HL-60 (cell line): ENCODE measurements around the gene APLP2.
"Not testable (repeated sequence)": the region's sequence is repeated elsewhere in the genome, so short reads cannot be mapped to it uniquely, and the experiment has no call there.

Experiments
- DNase-seq, 2 experiments: peaks; one replicate each; pipeline ENCODE4 v3.0.0-alpha.2; 2010 to 2020; ENCODE audit warnings: low read depth in 1 of 2, low spot score in 1 of 2
- H3K27ac ChIP-seq: fragments of 250-450 bp; sonication (Bioruptor Pico); replicated peaks from 2 replicates; pipeline ENCODE4 v1.5.1; 2020; ENCODE audit warnings: mild to moderate bottlenecking, moderate library complexity
- H3K27me3 ChIP-seq: fragments of 250-450 bp; sonication (Bioruptor Pico); 2 replicates; pipeline ENCODE4 v1.5.1; 2021; ENCODE audit warnings: mild to moderate bottlenecking, moderate library complexity; ENCODE audit not compliant: insufficient read depth, poor library complexity, severe bottlenecking
- H3K4me3 ChIP-seq: replicated peaks from 2 replicates; pipeline ENCODE4 v1.5.1; 2011; ENCODE audit warnings: mild to moderate bottlenecking, control low read depth, low read length; ENCODE audit not compliant: insufficient read depth
- GABPA ChIP-seq: IDR thresholded peaks from 2 replicates; pipeline ENCODE4 v1.6.1; 2012; ENCODE audit warnings: low read depth
- POLR2AphosphoS5 ChIP-seq: IDR thresholded peaks from 2 replicates; pipeline ENCODE4 v1.6.1; 2012; ENCODE audit warnings: low read depth
- SPI1 ChIP-seq: IDR thresholded peaks from 2 replicates; pipeline ENCODE4 v1.6.1; 2012; ENCODE audit warnings: low read depth, mild to moderate bottlenecking, borderline replicate concordance
- long read RNA-seq: library from polyadenylated mRNA; unstranded; transcript quantifications from one replicate; pipeline ENCODE4 v2.0.0, GENCODE V29; 2020
- TF ChIP-seq, protein P1 (sequence below): IDR thresholded peaks from 2 replicates; pipeline ENCODE4 v1.6.1; 2012; ENCODE audit warnings: low read depth; ENCODE audit not compliant: insufficient replicate concordance
- TF ChIP-seq, protein P2 (sequence below): IDR thresholded peaks from one replicate; pipeline ENCODE4 v1.5.1; 2011; ENCODE audit warnings: low read length, control low read depth, inconsistent platforms; ENCODE audit not compliant: insufficient read depth

APLP2 gene
- long read RNA-seq, transcript APLP2-203 (17 exons, 3,270 nt): major isoform, 409 of 583 reads
- long read RNA-seq, transcript APLP2-210 (16 exons, 2,530 nt): minor isoform, 51 of 583 reads
- long read RNA-seq, transcript APLP2-201 (18 exons, 3,727 nt): minor isoform, 40 of 583 reads
- long read RNA-seq, partial matches to known transcripts: 55 of 583 reads
- long read RNA-seq, other reads (novel, unspliced or antisense): 25 of 583 reads

DNA sequence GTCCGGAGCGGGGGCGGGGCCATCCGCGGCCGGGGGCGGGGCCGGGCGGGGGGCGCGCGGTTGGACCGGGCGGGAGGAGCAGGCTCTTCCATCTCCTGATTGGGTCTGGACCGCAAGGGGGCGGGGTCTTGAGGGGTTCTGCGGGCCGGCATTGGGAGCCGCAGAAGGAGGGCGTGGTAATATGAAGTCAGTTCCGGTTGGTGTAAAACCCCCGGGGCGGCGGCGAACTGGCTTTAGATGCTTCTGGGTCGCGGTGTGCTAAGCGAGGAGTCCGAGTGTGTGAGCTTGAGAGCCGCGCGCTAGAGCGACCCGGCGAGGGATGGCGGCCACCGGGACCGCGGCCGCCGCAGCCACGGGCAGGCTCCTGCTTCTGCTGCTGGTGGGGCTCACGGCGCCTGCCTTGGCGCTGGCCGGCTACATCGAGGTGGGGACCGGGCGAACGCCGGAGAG is at the start of gene APLP2:
APLP2 (plus strand) TSS at position 236 of the 450 bp plus-strand sequence; CDS start at position 320, 84 bp downstream.
- TF ChIP-seq SPI1 (no peak), POLR2AphosphoS5 (peak; percentile 87), GABPA (peak; percentile 64)
- TF ChIP-seq, protein P1, sequence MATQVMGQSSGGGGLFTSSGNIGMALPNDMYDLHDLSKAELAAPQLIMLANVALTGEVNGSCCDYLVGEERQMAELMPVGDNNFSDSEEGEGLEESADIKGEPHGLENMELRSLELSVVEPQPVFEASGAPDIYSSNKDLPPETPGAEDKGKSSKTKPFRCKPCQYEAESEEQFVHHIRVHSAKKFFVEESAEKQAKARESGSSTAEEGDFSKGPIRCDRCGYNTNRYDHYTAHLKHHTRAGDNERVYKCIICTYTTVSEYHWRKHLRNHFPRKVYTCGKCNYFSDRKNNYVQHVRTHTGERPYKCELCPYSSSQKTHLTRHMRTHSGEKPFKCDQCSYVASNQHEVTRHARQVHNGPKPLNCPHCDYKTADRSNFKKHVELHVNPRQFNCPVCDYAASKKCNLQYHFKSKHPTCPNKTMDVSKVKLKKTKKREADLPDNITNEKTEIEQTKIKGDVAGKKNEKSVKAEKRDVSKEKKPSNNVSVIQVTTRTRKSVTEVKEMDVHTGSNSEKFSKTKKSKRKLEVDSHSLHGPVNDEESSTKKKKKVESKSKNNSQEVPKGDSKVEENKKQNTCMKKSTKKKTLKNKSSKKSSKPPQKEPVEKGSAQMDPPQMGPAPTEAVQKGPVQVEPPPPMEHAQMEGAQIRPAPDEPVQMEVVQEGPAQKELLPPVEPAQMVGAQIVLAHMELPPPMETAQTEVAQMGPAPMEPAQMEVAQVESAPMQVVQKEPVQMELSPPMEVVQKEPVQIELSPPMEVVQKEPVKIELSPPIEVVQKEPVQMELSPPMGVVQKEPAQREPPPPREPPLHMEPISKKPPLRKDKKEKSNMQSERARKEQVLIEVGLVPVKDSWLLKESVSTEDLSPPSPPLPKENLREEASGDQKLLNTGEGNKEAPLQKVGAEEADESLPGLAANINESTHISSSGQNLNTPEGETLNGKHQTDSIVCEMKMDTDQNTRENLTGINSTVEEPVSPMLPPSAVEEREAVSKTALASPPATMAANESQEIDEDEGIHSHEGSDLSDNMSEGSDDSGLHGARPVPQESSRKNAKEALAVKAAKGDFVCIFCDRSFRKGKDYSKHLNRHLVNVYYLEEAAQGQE: peak; percentile 62
- TF ChIP-seq, protein P2, sequence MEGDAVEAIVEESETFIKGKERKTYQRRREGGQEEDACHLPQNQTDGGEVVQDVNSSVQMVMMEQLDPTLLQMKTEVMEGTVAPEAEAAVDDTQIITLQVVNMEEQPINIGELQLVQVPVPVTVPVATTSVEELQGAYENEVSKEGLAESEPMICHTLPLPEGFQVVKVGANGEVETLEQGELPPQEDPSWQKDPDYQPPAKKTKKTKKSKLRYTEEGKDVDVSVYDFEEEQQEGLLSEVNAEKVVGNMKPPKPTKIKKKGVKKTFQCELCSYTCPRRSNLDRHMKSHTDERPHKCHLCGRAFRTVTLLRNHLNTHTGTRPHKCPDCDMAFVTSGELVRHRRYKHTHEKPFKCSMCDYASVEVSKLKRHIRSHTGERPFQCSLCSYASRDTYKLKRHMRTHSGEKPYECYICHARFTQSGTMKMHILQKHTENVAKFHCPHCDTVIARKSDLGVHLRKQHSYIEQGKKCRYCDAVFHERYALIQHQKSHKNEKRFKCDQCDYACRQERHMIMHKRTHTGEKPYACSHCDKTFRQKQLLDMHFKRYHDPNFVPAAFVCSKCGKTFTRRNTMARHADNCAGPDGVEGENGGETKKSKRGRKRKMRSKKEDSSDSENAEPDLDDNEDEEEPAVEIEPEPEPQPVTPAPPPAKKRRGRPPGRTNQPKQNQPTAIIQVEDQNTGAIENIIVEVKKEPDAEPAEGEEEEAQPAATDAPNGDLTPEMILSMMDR: no peak
- Histone ChIP-seq H3K27me3 (no peaks in the 10 kb centered on the region), H3K4me3 (peak within 1 kb of the TSS; percentile 75), H3K27ac (peak within 1 kb of the TSS; percentile 77)
- DNase-seq: peak; percentile 94 to 99

DNA sequence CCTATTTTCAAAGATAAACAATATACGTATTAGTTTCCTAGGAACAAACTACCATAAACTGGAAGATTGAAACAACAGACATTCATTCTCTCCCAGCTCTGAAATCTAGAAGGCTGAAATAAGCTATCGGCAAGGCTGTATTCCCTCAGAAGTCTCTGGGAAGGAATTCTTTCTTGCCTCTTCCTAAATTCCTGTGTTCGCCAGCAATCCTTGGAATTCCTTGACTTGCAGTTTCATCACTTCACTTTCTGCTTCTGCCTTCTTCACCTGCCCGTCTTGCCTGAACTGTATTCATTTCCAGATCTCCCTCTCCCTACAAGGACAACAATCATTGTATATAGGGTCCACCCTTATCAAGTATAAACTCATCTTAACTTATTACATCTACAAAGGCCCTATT is 49.4 kb upstream of the APLP2 start:
- TF ChIP-seq SPI1: no peak
- TF ChIP-seq, protein P2: no peak
- TF ChIP-seq, protein P1: no peak
- TF ChIP-seq GABPA: no peak
- no peak for TF ChIP-seq POLR2AphosphoS5
- no peaks in the 10 kb centered on the region for H3K27me3 ChIP-seq
- no peak overlapping the region for H3K4me3 ChIP-seq
- no peak overlapping the region for H3K27ac ChIP-seq
- DNase-seq: no peak

DNA sequence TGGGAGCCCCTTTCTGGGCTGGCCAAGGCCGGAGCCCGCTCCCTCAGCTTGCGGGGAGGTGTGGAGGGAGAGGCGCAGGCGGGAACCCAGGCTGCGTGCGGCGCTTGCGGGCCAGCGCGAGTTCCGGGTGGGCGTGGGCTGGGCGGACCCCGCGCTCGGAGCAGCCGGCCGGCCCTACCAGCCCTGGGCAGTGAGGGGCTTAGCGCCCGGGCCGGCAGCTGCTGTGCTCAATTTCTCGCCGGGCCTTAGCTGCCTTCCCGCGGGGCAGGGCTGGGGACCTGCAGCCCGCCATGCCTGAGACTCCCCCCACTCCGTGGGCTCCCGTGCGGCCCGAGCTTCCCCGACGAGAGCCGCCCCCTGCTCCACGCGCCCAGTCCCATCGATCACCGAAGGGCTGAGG is 48.1 kb upstream of the APLP2 start:
- not testable (repeated sequence) for H3K27me3 ChIP-seq, DNase-seq, H3K4me3 ChIP-seq, H3K27ac ChIP-seq

DNA sequence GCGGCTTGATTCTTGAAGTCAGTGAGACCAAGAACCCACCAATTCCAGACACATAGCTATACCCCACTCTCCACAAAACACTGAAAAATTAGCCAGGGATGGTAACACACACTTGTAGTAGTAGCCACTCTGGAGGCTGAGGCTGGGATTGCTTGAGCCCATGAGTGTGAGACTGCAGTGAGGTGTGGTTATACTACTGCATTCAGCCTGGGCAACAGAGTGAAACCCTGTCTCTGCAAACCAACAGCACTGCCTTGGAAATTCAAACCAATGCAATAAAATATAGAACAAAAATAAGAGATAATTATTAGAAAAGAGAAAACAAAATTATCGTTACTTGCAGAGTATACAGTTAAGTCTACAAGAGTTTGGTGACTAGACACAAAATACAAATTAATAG is 46.9 kb upstream of the APLP2 start:
- Histone ChIP-seq H3K27me3 (no peaks in the 10 kb centered on the region), H3K27ac (no peak overlapping the region), H3K4me3 (no peak overlapping the region)
- DNase-seq: no peak
- TF ChIP-seq SPI1: no peak

DNA sequence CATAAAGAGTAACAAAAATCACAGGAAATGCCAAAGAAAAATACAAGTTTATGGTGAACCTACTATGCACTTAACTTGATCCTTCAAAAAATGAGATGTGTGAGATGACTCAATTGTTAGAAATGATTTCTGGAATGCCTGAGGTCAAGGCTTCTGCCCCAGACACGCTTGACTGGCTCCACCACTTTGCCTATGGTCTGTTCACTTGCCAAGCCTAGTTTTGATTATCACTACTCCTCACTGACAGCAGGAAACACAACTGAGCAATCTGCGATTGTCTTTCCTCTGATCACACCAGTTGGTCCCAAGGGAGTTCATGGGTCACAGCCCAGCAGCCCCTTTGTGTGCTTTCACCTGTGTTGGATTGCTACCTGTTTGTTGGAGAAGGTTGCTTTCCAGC is 46.5 kb upstream of the APLP2 start:
- Histone ChIP-seq H3K4me3 (no peak overlapping the region), H3K27me3 (no peaks in the 10 kb centered on the region), H3K27ac (no peak overlapping the region)
- TF ChIP-seq GABPA: no peak
- TF ChIP-seq, protein P1: no peak
- no peak for TF ChIP-seq POLR2AphosphoS5
- TF ChIP-seq SPI1: no peak
- TF ChIP-seq, protein P2: no peak
- DNase-seq: no peak
